Vagina (tissue), 2 donors: ENCODE data around the gene COL18A1. TPM values are rescaled to one million over a fixed set of nuclear protein-coding genes. Genes with fewer than 3 reads are reported as not detected.

Experiments used
- DNase-seq, 2 donors: peaks; one replicate each; pipeline ENCODE4 v3.0.0-alpha.2; 2017; ENCODE audit errors: extremely low spot score in 2 of 2
- H3K27ac ChIP-seq: fragments of 200-600 bp; sonication (generic); one replicate; pipeline ENCODE4 v1.5.1; 2019
- H3K27me3 ChIP-seq: fragments of 200-600 bp; sonication (generic); one replicate; pipeline ENCODE4 v1.5.1; 2019
- H3K36me3 ChIP-seq, 2 donors: fragments of 200-600 bp; sonication (generic); one replicate each; pipeline ENCODE4 v1.5.1; 2017 to 2019
- H3K4me1 ChIP-seq: fragments of 200-600 bp; sonication (generic); one replicate; pipeline ENCODE4 v1.5.1; 2019
- H3K4me3 ChIP-seq, 2 donors: fragments of 200-600 bp; sonication (generic); 1 replicate in 1 of 2; 2 replicates in 1 of 2; pipeline ENCODE4 v1.5.1; 2016 to 2019
- H3K9me3 ChIP-seq: fragments of 200-600 bp; sonication (generic); one replicate; pipeline ENCODE4 v1.5.1; 2019
- CTCF ChIP-seq, 3 experiments: fragments of 450-650 bp in 2 of 3; fragments of 200-600 bp in 1 of 3; sonication (generic) in 1 of 3; IDR thresholded peaks; one replicate each; pipeline ENCODE4 v1.5.1; 2017 to 2019; ENCODE audit warnings: antibody characterized with exemption in 3 of 3, mild to moderate bottlenecking in 2 of 3, moderate library complexity in 2 of 3
- POLR2A ChIP-seq, 2 donors: fragments of 450-650 bp; IDR thresholded peaks; one replicate each; pipeline ENCODE4 v1.6.1; 2017; ENCODE audit warnings: antibody characterized with exemption in 2 of 2, mild to moderate bottlenecking in 2 of 2, moderate library complexity in 2 of 2
- POLR2AphosphoS5 ChIP-seq, 2 donors: sonication (generic); formaldehyde crosslinking; IDR thresholded peaks; one replicate each; pipeline ENCODE4 v1.9.0; 2017; ENCODE audit warnings: antibody characterized with exemption in 2 of 2, mild to moderate bottlenecking in 2 of 2, low read depth in 1 of 2; ENCODE audit not compliant: insufficient read depth in 1 of 2
- intact Hi-C: fragments of 100-400 bp; cut with DNase I; formaldehyde crosslinking; loops from one replicate; pipeline ENCODE4 v1.15.1; 2023
- total RNA-seq: library from RNA; depleted of rRNA; stranded (reverse); fragments of >200 nt; gene quantifications from one replicate; pipeline ENCODE4 v1.2.3, GENCODE V29; 2016

The COL18A1 gene
- total RNA-seq, 1 donor from 2014 or later: 86.7 TPM

- Histone ChIP-seq H3K27me3 (no peaks in the 10 kb centered on the region), H3K4me3 (no peak overlapping the region), H3K36me3 (no peaks in the 10 kb centered on the region), H3K9me3 (no peaks in the 10 kb centered on the region), H3K27ac (no peak overlapping the region), H3K4me1 (no peaks in the 10 kb centered on the region)
- no peak for DNase-seq
- intact Hi-C loops: loop anchor here (10.0 kb wide), 1 partner anchor 264 kb away; no protein-coding TSS in a partner anchor
- TF ChIP-seq POLR2AphosphoS5 (IDR thresholded peaks at IDR 0.05; ENCODE audit: insufficient read depth in 1 of 2, low read depth in 1 of 2) (no peak), POLR2A (IDR thresholded peaks at IDR 0.05) (no peak), CTCF (IDR thresholded peaks at IDR 0.05) (no peak)
These were observed 145.7 kb downstream of the COL18A1 start for GRCh38 chr21:45550522-45551210.

GRCh38 chr21:45551316-45551715, 146.4 kb downstream of the COL18A1 start:
- H3K9me3 ChIP-seq: no peaks in the 10 kb centered on the region
- no peak overlapping the region for H3K27ac ChIP-seq
- TF ChIP-seq POLR2AphosphoS5 (IDR thresholded peaks at IDR 0.05; ENCODE audit: insufficient read depth in 1 of 2, low read depth in 1 of 2) (peak in 1 of 2 donors; percentile 11), CTCF (IDR thresholded peaks at IDR 0.05) (no peak), POLR2A (IDR thresholded peaks at IDR 0.05) (no peak)
- intact Hi-C loops: loop anchor here (10.0 kb wide), 1 partner anchor 263 kb away; no protein-coding TSS in a partner anchor
- no peak for DNase-seq
- no peaks in the 10 kb centered on the region for H3K36me3 ChIP-seq
- no peaks in the 10 kb centered on the region for H3K4me1 ChIP-seq
- H3K4me3 ChIP-seq: no peak overlapping the region
- H3K27me3 ChIP-seq: no peaks in the 10 kb centered on the region

DNA sequence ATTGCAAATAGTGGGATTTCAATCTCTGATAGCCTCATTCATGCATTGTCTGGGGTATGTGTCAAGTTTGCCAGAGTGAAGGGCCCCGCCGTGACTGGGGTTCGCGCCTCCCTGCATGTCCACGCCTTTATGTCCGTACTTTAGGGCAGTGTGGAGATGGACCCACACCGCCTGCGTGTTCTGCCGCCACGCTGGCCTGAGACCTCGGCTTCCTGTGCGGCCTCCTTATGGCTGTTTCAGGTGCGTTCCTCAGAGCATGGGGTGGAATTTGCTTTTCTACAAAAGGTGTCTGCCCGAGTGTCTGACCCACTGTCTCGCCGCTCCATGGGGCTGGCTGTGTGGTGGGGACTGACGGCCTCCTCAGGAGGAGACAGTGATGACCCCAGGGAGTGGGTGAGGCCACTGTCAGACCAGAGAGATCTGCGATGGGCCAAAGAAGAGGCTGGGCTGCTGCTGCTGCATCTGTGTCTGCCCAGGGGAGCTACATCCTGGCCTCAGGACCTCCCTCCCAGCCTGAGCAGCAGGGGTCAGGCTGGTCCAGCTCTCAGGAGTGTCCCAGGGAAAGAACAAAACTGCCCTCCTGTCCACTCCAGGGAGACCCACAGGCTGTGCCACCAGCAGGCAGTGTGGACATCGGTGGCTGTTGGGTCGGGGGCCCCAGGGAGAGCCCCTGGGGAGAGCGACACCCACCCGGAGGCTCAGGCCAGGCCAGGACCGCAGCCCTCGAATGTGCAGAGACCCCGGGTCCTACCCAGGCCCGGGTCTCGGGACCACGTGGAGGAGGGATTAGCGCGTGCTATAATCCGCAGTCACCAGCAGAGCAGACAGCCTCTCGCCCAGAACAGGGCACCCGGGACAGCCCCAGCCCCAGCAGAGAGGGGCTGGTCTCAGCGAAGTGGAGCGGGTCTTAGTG, 147.1 kb downstream of the COL18A1 start:
- no peak for DNase-seq
- TF ChIP-seq CTCF (IDR thresholded peaks at IDR 0.05): no peak
- TF ChIP-seq POLR2A (IDR thresholded peaks at IDR 0.05): no peak
- TF ChIP-seq POLR2AphosphoS5 (IDR thresholded peaks at IDR 0.05; ENCODE audit: insufficient read depth in 1 of 2, low read depth in 1 of 2): no peak
- no peaks in the 10 kb centered on the region for H3K36me3 ChIP-seq
- no peaks in the 10 kb centered on the region for H3K9me3 ChIP-seq
- no peaks in the 10 kb centered on the region for H3K4me1 ChIP-seq
- intact Hi-C loops: loop anchor here (10.0 kb wide), 1 partner anchor 263 kb away; no protein-coding TSS in a partner anchor
- H3K4me3 ChIP-seq: no peak overlapping the region
- H3K27me3 ChIP-seq: no peaks in the 10 kb centered on the region
- H3K27ac ChIP-seq: no peak overlapping the region

GRCh38 chr21:45552696-45553391, 147.9 kb downstream of the COL18A1 start:
- Histone ChIP-seq H3K27ac (no peak overlapping the region), H3K9me3 (no peaks in the 10 kb centered on the region), H3K36me3 (no peaks in the 10 kb centered on the region), H3K4me1 (no peaks in the 10 kb centered on the region), H3K27me3 (no peaks in the 10 kb centered on the region), H3K4me3 (no peak overlapping the region)
- TF ChIP-seq POLR2A (IDR thresholded peaks at IDR 0.05): no peak
- no peak for TF ChIP-seq CTCF (IDR thresholded peaks at IDR 0.05)
- no peak for TF ChIP-seq POLR2AphosphoS5 (IDR thresholded peaks at IDR 0.05; ENCODE audit: insufficient read depth in 1 of 2, low read depth in 1 of 2)
- intact Hi-C loops: loop anchor here (10.0 kb wide), 1 partner anchor 262 kb away; no protein-coding TSS in a partner anchor
- DNase-seq: no peak
